NCI-H1930 (cell line): ENCODE results near the gene FADS6.

ENCODE experiments used
- DNase-seq, 2 experiments: peaks; one replicate each; lab custom pipeline; 2025; lab: John Stamatoyannopoulos, UW

The FADS6 gene, protein sequence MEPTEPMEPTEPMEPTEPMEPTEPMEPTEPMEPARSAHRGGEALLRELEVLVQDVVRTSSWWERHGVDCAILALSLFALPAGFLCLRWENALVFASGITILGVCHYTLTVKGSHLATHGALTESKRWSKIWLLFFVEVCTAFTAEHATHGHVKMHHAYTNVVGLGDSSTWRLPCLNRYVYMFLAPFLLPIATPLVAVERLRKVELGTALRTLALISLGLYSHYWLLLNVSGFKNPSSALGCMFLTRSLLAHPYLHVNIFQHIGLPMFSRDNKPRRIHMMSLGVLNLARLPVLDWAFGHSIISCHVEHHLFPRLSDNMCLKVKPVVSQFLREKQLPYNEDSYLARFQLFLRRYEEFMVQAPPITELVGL

DNA sequence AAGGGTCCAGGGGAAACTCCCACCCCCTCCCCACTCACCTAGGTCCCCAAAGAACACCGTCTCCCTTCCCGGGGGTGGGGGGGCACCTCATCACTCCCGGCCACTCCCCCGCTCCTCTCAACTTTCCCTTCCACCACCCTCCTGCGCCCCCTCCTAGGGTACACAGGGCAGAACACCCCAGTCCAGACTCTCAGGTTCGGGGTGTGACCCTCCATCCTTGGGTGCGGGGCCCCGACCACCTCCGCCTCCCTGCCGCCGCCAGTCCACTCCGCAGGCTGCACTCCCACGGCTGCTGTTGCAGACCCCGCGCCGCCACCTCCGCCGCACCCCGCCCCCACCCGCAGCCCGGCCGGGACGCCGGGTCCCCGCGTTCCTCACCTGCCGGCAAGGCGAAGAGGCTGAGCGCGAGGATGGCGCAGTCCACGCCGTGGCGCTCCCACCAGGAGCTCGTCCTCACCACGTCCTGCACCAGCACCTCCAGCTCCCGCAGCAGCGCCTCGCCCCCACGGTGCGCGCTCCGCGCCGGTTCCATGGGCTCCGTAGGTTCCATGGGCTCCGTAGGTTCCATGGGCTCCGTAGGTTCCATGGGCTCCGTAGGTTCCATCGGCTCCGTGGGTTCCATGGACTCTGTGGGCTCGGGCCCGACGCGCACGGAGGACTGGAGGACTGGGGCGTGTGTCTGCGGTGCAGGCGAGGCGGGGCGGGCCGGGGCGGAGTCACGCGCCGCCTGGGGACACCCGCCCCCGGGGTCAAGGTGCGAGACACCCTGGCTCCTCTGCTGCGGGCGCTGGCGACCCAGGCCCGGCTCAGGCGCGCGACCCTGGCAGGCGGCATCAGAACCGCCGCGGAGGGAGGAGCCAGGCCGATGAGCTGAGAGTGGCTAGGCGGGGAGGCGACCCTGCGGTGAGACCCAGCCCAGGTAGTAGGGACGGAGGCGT, at the start of gene FADS6:
Gene FADS6 (minus strand): TSS at position 660 of the 938 bp plus-strand sequence. CDS start 38 bp downstream, at position 622.
- DNase-seq = no peak

DNA sequence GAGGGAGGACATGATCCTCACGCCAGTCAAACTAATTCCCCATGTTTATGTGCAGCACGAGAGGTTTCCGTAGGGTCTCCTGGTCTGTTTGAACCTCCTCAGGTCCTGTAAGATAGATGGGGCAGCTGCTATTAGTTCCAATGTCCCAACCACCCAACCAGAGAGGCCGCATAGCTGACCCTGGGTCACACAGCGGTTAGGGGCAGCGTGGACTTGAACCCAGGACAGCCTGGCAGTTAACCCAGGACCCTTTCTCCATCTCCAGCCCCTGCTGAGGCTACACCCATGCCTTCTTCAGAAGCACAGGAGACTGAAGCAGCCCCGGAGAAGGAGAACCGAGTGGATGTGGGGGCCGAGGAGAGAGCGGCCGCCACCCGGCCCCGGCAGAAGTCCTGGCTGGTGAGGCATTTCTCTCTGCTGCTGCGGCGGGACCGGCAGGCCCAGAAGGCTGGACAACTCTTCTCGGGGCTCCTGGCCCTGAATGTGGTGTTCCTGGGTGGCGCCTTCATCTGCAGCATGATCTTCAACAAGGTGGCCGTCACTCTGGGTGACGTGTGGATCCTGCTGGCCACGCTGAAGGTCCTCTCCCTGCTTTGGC, 47.8 kb upstream of the FADS6 start:
- DNase-seq = no peak

DNA sequence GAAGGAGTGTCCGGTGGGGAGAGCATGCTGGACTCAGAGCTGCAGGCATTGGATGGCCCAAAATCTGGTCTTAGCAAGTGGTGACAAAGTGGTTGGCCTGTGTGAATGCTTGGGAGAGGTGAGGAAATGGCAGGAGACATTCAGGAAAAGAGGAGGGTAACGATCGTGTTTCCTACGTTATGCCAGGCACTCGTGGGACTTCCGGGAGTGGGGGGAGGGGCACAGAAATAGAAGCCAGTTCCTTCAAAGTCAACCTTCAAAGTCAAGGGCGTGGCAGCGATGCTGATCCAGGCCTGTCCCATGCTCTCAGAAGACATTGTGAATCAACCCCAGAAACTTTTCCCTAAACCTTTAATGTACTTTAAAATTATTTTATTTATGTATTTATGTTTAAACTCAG, 46.1 kb upstream of the FADS6 start:
- no peak for DNase-seq

DNA sequence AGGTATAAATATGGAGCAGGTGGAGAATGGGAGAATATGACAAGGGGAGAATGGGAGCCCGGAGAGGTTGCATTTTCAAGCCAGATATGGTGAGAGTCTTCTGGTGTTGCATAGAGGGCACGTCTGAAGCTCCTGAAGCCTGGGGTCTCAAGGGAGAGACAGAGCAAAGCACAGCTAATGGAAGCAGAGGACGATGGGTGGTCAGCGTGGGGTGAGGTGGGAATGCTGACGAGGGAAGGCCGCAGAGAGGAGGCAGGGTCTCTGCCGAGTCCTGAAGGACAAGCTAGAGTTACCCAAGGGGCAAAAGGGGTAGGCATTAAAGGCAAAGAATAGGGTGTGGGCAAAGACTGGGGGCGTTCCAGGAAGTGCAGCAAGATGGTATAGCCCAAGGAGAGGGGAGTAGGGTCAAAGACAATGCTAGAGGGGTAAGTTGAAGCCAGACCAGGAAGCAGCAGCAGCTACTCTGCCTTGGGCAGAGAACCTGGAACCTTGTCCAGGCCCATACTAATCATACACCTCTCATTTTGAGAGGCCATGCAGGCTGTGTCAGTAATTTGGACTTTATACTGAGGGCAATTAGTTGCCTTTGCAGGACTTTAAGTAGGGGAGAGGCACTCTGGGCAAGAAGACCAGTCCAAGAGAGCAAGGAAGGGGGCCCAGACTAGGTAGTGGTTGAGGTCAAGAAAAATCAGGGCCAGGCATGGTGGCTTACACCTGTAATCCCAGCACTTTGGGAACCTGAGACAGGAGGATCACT, 44.9 kb upstream of the FADS6 start:
- no peak for DNase-seq

DNA sequence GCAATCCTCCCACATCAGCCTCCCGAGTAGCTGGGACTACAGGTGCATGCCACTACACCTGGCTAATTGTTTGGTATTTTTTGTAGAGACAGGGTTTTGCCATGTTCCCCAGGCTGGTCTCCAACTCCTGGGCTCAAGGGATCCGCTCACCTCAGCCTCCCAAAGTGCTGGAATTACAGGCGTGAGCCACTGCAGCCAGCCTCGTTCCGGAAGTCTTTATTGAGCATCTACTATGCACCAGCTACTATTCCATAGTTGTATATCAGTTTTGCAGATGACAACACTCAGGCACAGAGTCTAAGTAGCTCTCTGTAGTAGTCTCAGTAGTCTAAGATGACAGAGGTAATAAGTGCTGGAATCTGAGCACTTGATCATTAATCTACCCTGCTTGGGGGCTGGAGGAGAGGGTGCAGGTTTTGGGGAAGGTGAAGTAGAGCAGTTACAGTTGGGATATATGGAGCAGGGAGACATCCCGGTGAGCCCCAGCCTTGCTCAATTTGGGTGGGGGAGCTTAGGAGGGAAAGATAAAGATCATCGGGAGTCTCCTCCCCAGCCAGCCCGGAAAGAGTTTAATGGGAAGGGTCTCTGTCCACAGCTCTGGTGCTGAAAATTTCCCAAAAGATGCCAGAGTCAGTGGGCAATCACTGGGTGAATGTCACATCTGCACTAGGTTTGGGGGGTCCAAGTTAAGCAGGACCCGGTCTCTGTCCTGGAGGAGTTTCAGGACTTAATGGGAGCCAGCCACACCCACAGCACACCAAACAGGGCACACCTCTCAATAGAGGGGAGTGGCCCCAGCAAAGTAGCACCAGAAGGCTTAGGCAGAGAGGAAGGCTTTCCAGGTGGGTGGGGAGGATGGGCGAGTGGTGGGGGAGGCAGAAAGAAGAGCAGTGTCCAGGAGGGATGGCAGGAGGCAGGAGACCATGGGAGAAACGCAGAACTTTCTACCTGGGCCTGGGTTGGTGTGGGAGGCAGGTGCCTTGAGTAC, 43.9 kb upstream of the FADS6 start:
- DNase-seq = no peak

DNA sequence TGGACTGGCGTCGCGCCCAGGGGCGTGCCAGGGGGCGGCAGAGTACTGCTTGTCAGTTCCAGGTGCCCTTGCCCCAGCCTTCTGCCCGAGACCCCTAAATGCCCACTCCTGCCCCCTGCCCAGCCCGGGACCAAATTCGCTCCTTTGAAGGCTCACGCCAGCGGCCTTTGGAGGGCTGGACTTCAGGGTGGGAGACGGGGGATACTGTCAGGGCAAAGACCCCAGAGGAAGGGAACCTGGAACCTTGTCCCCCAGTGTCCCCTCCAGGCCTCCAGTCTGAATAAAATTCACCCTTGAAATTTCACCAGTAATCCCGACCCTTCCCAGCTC, 43.0 kb upstream of the FADS6 start:
- peak in 1 of 2 experiments; percentile 13 for DNase-seq

DNA sequence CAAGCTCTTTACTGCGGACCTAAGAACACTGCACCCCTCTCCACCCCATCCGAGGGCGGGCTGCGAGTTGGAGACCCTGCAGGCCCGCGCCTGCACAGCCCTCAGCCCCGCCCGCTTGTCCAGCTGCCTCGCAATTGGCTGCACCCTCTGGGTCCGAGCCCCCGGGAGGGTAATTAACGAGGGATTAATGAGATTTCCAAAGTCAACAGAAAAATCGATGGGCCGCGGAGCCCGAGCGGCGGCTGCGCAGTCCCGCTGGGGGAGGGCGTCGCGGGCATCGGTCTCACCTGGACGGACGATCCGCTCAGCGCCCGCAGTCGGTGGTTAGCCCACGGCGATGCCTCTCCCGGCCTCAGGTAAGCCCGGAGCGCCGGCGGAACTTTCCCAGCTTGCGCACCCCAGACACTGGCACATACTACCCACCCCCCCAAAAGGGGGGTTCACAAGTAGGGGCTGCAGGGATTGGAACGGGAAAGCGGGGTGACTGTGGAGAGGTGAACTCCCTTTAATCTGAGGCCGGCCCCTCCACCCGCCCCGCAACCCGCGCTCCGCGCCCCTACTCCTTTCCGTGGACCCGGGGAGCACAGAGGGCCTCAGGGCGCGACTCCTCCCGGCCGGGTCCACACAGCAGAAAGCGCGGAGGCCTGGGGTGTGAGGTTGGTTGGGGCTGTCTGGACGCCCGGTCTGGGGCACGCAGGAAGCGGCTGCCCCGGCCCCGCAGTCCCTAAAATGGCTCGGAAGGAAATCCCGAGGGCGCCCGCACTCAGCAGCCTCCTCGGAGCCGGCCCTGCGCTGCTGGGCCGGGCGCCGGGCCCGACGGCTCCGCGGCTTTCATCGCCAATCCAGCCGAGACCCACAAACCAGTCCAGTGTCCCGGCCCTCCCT, 42.4 kb upstream of the FADS6 start, which contains the start of gene OTOP3:
Gene OTOP3 (plus strand): TSS at position 314 of the 885 bp plus-strand sequence. CDS start 24 bp downstream, at position 338.
- DNase-seq = no peak

DNA sequence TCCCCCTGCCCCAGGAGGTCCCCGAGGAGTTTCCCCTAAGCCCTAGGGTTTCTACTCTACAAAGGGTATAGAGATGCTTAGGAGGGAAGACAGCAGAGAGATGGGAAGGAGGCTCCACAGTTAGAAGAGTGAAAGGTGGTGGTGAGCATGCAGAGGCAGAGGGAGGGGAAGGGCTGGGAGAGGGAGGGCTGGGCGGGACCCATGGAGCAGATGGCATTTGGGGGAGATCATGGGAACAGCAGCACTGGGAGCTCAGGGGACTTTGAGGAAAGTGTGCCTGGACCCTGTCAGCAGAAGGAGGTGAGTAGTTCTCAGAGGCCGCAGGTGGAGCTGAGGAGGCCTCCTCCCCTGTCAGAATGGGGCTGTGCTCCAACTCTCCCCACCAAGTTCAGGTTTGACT, 41.6 kb upstream of the FADS6 start:
- DNase-seq = no peak

DNA sequence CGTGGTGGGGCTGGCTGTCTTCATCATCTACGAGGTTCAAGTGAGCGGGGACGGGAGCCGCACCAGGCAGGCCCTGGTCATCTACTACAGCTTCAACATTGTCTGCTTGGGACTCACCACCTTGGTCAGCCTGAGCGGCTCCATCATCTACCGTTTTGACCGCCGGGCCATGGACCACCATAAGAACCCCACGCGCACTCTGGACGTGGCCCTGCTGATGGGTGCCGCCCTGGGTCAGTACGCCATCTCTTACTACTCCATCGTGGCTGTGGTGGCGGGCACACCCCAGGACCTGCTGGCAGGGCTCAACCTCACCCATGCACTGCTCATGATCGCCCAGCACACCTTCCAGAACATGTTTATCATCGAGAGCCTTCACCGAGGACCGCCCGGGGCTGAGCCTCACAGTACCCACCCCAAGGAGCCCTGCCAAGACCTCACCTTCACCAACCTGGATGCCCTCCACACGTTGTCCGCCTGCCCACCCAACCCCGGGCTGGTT, 37.2 kb upstream of the FADS6 start:
- DNase-seq = no peak

DNA sequence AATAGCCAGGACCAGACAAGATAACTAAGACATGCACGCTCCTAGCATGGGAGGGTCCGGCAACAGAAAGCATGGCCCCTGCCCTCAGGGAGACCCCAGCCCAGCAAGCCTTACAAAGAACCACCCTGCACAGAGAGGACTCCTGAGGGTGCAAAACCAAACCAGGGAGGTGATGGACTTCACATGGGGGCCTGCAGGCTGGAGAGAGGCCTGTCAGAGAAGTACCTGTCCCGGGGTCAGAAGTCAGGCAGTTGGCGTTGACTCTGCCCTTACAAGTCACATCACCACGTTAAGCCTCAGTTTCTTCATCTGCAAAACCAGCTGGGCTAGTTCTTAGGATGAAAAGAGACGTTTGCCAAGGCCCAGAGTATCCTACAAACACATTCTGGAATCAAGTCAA, 35.4 kb upstream of the FADS6 start:
- no peak for DNase-seq

DNA sequence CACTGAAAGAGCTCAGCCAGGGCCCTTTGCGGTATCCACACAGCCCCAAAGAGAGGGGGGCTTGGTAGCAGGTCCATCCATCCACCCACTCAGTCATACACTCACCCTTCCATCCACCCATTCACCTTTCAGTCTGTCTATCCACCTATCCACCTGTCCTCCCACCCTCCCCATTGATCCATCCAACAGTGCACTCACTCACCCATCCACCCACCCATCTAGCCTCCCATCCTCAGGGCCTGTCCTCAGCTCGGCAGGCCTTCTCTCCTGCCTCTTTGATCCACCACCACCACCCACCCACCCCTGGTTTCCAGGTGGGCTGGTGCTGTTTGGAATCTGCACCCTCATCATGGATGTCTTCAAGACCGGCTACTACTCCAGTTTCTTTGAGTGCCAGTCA, 31.8 kb upstream of the FADS6 start:
- DNase-seq = no peak

DNA sequence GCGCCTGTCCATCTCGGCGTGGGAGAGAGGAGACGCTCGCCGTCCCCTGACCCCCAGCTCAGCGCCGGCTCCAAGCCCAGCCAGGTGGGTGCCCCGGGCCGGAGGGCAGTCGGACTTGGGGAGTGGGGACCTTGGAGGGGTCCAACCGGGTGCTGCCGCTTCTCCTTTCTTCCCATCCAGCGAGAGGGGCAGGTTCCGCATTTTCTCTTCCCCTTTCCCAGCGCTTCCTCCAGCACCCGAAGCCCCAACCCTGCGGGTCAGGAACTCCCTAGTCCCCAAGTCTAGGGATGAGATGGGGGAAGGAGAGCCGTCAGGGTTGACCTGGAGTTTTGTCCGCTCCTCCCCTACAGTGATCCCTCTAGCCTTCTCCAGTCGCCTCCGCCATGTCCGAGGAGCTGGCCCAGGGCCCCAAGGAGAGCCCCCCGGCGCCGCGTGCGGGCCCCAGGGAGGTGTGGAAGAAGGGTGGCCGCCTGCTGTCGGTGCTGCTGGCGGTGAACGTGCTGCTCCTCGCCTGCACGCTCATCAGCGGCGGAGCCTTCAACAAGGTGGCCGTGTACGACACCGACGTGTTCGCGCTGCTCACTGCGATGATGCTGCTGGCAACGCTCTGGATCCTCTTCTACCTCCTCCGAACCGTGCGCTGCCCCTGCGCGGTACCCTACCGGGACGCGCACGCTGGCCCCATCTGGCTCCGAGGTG, 31.0 kb upstream of the FADS6 start, which contains the start of gene OTOP2:
Gene OTOP2 (plus strand): TSS at position 24 of the 699 bp plus-strand sequence. CDS start 360 bp downstream, at position 384.
- peak in 1 of 2 experiments; percentile 11 for DNase-seq

DNA sequence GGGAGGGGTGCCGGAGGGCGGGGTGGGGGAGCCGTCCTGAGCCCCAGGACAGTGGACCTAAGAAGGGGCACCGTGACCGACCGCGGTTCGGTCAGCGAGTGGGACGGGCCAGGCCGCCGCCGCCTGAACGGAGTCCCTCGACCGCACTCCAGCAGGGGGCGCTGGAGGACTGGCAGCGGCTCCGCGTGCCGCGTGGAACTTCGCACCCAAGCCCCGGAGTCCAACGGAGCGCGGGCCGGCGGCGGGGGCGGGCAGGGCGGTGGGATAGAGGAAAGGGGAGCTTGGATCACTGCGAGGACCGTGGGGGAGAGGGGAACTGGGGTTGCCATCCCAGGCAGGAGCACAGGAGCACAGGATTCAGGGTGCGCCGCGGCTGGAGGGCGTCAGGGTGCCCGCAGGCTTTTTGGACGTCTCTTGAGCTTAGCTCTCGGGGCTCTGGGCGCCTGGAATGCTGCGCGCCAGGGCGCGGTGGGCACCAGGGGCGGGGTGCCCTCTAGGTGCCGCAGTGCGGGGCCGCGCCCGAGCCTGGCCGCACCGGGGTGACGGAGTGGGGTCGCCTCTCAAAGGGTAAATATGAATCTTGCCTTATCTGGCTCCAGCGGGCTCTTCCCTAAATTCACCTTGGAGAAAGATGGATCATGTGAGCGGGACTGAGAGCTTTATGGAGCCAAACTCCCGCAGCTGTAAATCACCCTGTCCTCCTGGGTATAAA, 30.3 kb upstream of the FADS6 start:
- peak; percentile 40 to 74 for DNase-seq

DNA sequence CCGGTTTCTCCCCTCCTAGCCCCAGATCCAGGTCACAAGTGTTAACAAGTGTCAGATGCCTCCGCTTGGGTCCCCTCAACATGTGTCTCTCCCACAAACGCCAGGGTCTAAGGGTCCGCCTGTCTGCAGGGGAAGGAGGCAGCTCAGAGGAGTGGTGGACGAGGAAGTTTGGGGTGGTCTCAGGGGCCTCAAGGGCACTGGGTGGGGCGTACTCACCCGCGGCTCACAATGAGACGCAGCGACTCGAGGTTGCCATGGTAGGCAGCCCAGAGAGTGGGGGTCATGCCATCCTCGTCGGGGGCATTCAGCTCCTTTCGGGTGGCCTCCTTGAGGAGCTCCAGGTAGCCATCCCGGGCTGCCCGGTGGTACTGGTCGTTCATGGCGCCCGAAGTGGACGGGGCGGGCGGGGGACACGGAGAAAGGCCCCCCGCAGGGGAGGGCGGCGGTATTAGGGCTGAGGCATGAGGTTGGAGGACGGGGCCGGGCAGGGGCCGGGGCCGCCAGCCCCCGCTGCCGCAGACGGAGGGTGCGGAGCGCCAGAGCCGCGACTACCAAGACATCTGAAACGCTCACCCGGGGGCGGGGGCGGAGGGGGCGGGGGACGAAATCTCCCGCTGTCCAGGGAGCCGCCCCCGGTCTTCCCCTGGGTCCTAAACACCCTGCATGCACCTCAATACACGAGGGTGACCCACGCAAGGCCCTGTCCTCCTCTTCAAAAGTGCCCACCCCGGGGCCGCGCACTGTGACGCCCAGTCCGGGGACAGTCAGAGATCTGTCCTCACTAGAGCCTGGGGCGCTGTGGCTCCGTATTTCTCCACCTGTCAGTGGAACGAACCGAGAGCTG, 29.5 kb upstream of the FADS6 start, which contains the start of gene USH1G:
Gene USH1G (minus strand): TSS at position 562 of the 844 bp plus-strand sequence. CDS start 182 bp downstream, at position 380.
- no peak for DNase-seq

DNA sequence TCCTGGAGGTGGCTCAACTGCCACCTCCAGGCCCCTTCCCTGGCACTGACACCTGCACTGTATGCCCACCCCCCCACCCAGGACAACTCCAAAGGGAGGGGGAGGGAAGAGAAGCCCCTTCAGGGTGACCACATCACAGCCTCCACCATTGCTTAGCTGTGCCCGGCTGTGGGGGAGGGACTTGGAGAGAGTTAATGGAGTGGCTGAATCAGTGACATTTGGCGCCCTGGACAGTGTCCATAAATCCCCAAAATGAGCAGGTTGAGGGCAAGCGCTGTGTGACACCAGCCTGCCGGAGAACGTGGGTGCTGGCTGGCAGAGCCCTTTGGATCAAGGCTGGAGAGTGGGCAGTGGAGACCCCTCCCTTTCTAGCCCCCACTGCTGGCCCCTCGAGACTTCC, 28.7 kb upstream of the FADS6 start:
- no peak for DNase-seq

DNA sequence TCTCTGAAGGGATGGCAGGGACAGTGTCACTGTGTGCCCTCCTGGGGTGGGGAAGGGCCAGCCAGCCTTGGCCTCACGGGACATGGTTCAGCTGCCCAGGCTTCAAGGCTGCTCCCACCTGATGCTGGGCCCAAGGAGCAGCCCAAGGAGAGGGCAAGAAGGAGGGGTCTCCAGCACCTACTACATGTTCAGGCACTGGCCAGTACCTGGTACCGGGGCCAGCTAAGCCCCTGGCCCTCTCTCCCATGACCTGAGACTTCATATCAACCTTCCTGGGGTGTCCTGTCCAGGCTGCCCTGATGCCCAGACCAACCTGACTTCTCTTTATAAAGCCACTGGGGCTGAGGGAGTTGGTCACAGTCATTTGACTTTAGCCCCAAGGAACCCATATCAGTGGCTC, 28.3 kb upstream of the FADS6 start:
- DNase-seq = no peak
